ENCODE data around the gene GPR176. TPM values are rescaled to one million over a fixed set of nuclear protein-coding genes. Genes with fewer than 3 reads are reported as not detected.

The GPR176 gene
- polyA plus RNA-seq, 1 of the 3 experiments (the other 2 are of a cell fraction), result 21.9 TPM

- ChIA-PET POLR2A (no interaction called here), CTCF (no interaction called here)
- peaks cover 15% of the 10 kb centered on the region; the same call in 1 of the 2 replicates for H4K20me1 ChIP-seq (ENCODE audit: insufficient read depth)
- no peaks in the 10 kb centered on the region for H3K9me2 ChIP-seq
- H3K4me1 ChIP-seq (ENCODE audit: control insufficient read depth in 1 of 2, insufficient read depth in 2 of 2, low read depth in 1 of 2, low read length in 1 of 2), result no peaks in the 10 kb centered on the region
- no peaks in the 10 kb centered on the region for H3K9me3 ChIP-seq
- DNase-seq, result no peak
- peaks cover 96% of the 10 kb centered on the region for H3K79me2 ChIP-seq (ENCODE audit: insufficient read depth)
- H3K27me3 ChIP-seq (ENCODE audit: insufficient read depth), result no peaks in the 10 kb centered on the region
- H3K27ac ChIP-seq (ENCODE audit: low read depth in 2 of 2, low read length in 1 of 2), result no peak overlapping the region
- no peak overlapping the region for H3K4me2 ChIP-seq
- WGBS (ENCODE audit: low lambda C conversion rate), result 96% methylated on average over 4 of the region's 4 CpGs
- H3K4me3 ChIP-seq (ENCODE audit: low read depth in 2 of 2, low read length in 1 of 2), result no peak overlapping the region
- TF ChIP-seq RCOR1 (IDR thresholded peaks at IDR 0.05; ENCODE audit: low read length), result no peak
- no peak for TF ChIP-seq RXRA (IDR thresholded peaks at IDR 0.05; ENCODE audit: borderline replicate concordance, low read depth)
- no peak for TF ChIP-seq GATA2 (CRISPR knock-in tag; IDR thresholded peaks at IDR 0.05)
- no peak for TF ChIP-seq ELF1 (IDR thresholded peaks at IDR 0.05)
- TF ChIP-seq RAD21 (IDR thresholded peaks at IDR 0.05; ENCODE audit: low read length), result no peak
- no peak for TF ChIP-seq USF2 (IDR thresholded peaks at IDR 0.05; ENCODE audit: borderline replicate concordance, low read depth, low read length)
- TF ChIP-seq MXI1 (IDR thresholded peaks at IDR 0.05; ENCODE audit: low read depth, low read length), result no peak
- TF ChIP-seq NRF1 (IDR thresholded peaks at IDR 0.05; ENCODE audit: low read depth, low read length), result no peak
- no peak for TF ChIP-seq PBX3 (IDR thresholded peaks at IDR 0.05)
- TF ChIP-seq SMC3 (IDR thresholded peaks at IDR 0.05; ENCODE audit: low read depth, low read length), result no peak
- TF ChIP-seq JUND (IDR thresholded peaks at IDR 0.05), result no peak
- no peak for TF ChIP-seq USF1 (IDR thresholded peaks at IDR 0.05; ENCODE audit: borderline replicate concordance, low read depth)
- no peak for TF ChIP-seq TEAD4 (IDR thresholded peaks at IDR 0.05; ENCODE audit: borderline replicate concordance, insufficient read depth)
- no peak for TF ChIP-seq NFIC (IDR thresholded peaks at IDR 0.05; ENCODE audit: borderline replicate concordance)
- no peak for TF ChIP-seq RFX5 (IDR thresholded peaks at IDR 0.05; ENCODE audit: low read length)
- no peak for TF ChIP-seq IRF3 (IDR thresholded peaks at IDR 0.05; ENCODE audit: low read depth, low read length)
- peaks cover under 1% of the 10 kb centered on the region for H3F3A ChIP-seq (replicated peaks; ENCODE audit: insufficient read depth)
- peaks cover 0 to 15% of the 10 kb centered on the region in 2 experiments for H3K36me3 ChIP-seq (replicated peaks in 1 of 2; ENCODE audit: control insufficient read depth in 1 of 2, insufficient read depth in 2 of 2, low read length in 1 of 2)
- H2AFZ ChIP-seq (ENCODE audit: low read depth), result no peak overlapping the region
- no peak overlapping the region for H3K9ac ChIP-seq
Observed at GRCh38 chr15:39869858-39870515, 50.1 kb downstream of the GPR176 start.

Measured in SK-N-SH (cell line).